Fibroblast of peridontal ligament (primary cell): ENCODE results near the gene NXPE2.

Experiments used
- DNase-seq: peaks from one replicate; pipeline ENCODE4 v3.0.0-alpha.2; 2010; ENCODE audit errors: extremely low read depth

NXPE2 gene

DNA sequence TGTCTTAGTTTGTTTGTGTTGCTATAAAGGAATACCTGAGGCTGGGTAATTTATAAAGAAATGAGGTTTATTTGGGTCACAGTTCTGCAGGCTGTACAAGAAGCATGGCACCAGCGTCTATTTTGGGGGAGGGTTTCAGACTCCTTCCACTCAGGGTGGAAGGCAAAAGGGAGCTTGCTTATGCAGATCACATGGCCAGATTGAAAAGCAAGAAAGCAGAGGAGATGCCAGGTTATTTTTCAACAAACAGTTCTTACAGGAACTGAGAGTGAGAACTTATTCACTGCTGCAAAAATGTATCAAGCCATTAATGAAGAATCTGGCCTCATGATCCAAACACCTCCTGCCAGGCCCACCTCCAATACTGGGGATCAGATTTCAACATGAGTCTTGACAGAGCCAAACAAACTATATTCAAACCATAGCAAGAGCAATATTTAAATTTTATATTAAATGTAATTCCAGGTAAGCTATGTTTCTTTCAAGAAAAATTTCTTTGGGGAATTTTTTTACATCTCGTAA, 66.9 kb downstream of the NXPE2 start:
- no peak for DNase-seq

DNA sequence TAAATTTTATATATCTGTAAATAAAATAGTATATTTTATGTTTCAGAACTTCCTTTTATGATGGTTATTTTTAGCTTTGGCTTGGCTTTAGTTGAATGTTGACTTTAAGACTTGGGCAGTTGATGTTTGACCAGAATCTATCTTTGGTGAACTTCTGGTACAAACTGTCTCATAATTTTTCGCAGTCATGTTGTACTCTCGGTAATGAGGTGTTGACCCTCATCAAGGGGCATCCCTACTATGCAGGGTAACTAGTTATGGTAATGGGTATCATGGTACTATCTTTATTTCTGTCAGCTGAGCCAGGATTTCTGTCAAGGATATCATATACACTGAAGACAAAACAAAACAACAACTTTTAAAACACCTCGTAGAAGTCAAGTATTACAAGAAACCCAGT, 67.7 kb downstream of the NXPE2 start:
- DNase-seq = no peak
